Thoracic aorta (tissue), 2 donors: ENCODE data around the gene R3HDM1. TPM values are rescaled to one million over a fixed set of nuclear protein-coding genes. Genes with fewer than 3 reads are reported as not detected.

ENCODE experiments used
- ATAC-seq: fragments of 150-250 bp; one replicate; pipeline ENCODE4 v1.8.0; 2017; ENCODE audit warnings: low read depth; ENCODE audit not compliant: insufficient number of reproducible peaks, low FRiP score
- DNase-seq: peaks from one replicate; pipeline ENCODE4 v3.0.0-alpha.2; 2020; ENCODE audit warnings: low spot score
- H3K27ac ChIP-seq, 2 donors: fragments of 200-600 bp; sonication (generic); 1 replicate in 1 of 2; 2 replicates in 1 of 2; pipeline ENCODE4 v1.5.1; 2016; ENCODE audit warnings: mild to moderate bottlenecking in 2 of 2, moderate library complexity in 2 of 2
- H3K27me3 ChIP-seq: fragments of 200-600 bp; sonication (generic); replicated peaks from 2 replicates; pipeline ENCODE4 v1.6.0; 2016; ENCODE audit warnings: mild to moderate bottlenecking; ENCODE audit not compliant: insufficient read depth
- H3K36me3 ChIP-seq: fragments of 200-600 bp; sonication (generic); one replicate; pipeline ENCODE4 v1.5.1; 2016
- H3K4me1 ChIP-seq, 2 donors: fragments of 200-600 bp; sonication (generic); 1 replicate in 1 of 2; 2 replicates in 1 of 2; pipeline versions ENCODE4 v1.5.1 to v1.6.0; 2016; ENCODE audit warnings: low read depth in 2 of 2, mild to moderate bottlenecking in 1 of 2; ENCODE audit not compliant: control insufficient read depth in 1 of 2
- H3K4me3 ChIP-seq: fragments of 200-600 bp; sonication (generic); 2 replicates; pipeline ENCODE4 v1.5.1; 2016; ENCODE audit warnings: mild to moderate bottlenecking
- H3K9me3 ChIP-seq: fragments of 200-600 bp; sonication (generic); 2 replicates; pipeline ENCODE4 v1.5.1; 2016
- CTCF ChIP-seq: fragments of 200-600 bp; sonication (generic); IDR thresholded peaks from one replicate; pipeline ENCODE4 v1.5.1; 2019; ENCODE audit warnings: antibody characterized with exemption
- total RNA-seq, 2 donors: library from RNA; depleted of rRNA; stranded (reverse); fragments of >200 nt; gene quantifications; one replicate each; pipeline versions ENCODE4 v1.1.0 to v1.2.3, GENCODE V29; 2016

Gene R3HDM1
- total RNA-seq, 2 donors from 2014 or later: 29.8 to 76.6 TPM

GRCh38 chr2:135762530-135762929 is 231.2 kb downstream of the R3HDM1 start:
- Histone ChIP-seq H3K27ac (no peak overlapping the region), H3K4me3 (no peak overlapping the region), H3K27me3 (no peaks in the 10 kb centered on the region), H3K36me3 (peaks cover 52% of the 10 kb centered on the region), H3K4me1 (no peaks in the 10 kb centered on the region), H3K9me3 (peaks cover 3% of the 10 kb centered on the region)
- TF ChIP-seq CTCF: no peak
- DNase-seq (no peak), ATAC-seq (no peak)

- Histone ChIP-seq H3K4me3 (no peak overlapping the region), H3K4me1 (no peaks in the 10 kb centered on the region), H3K27ac (no peak overlapping the region), H3K27me3 (no peaks in the 10 kb centered on the region), H3K36me3 (peaks cover 57% of the 10 kb centered on the region), H3K9me3 (no peaks in the 10 kb centered on the region)
- DNase-seq (no peak), ATAC-seq (no peak)
- TF ChIP-seq CTCF: no peak
Observed at GRCh38 chr2:135768863-135769262, 237.6 kb downstream of the R3HDM1 start.

GRCh38 chr2:135773319-135773718 is 242.0 kb downstream of the R3HDM1 start:
- Histone ChIP-seq H3K27ac (no peak overlapping the region), H3K9me3 (no peaks in the 10 kb centered on the region), H3K4me1 (no peaks in the 10 kb centered on the region), H3K4me3 (no peak overlapping the region), H3K27me3 (no peaks in the 10 kb centered on the region), H3K36me3 (peaks cover 67% of the 10 kb centered on the region)
- ATAC-seq: no peak
- DNase-seq: no peak
- no peak for TF ChIP-seq CTCF

- ATAC-seq: no peak
- no peak overlapping the region for H3K4me3 ChIP-seq
- peaks cover 66% of the 10 kb centered on the region for H3K36me3 ChIP-seq
- TF ChIP-seq CTCF: no peak
- H3K27ac ChIP-seq: no peak overlapping the region
- no peaks in the 10 kb centered on the region for H3K4me1 ChIP-seq
- DNase-seq: no peak
- no peaks in the 10 kb centered on the region for H3K9me3 ChIP-seq
- no peaks in the 10 kb centered on the region for H3K27me3 ChIP-seq
Observed at GRCh38 chr2:135773917-135774316, 242.6 kb downstream of the R3HDM1 start.

Other genes with a start within 250 kb of the R3HDM1 start
- gene ZRANB3, start 266 bp upstream of the R3HDM1 start, total RNA-seq: 1 to 10 TPM; 3.2 to 4.2 TPM
- 100 to 1,000 TPM in 1 of 2 donors, 10 to 100 TPM in 1; 44.8 to 126 TPM for gene UBXN4, start 210.4 kb downstream of the R3HDM1 start, total RNA-seq